Suprapubic skin (tissue), 4 donors: ENCODE data around the gene RAPGEF6. TPM values are rescaled to one million over a fixed set of nuclear protein-coding genes. Genes with fewer than 3 reads are reported as not detected.
"Not testable (repeated sequence)": the region's sequence is repeated elsewhere in the genome, so short reads cannot be mapped to it uniquely, and the experiment has no call there.

ENCODE experiments used
- DNase-seq, 2 donors: peaks; one replicate each; pipeline ENCODE4 v3.0.0-alpha.2; 2019; ENCODE audit warnings: low spot score in 2 of 2
- H3K27ac ChIP-seq: fragments of 200-600 bp; sonication (generic); one replicate; pipeline ENCODE4 v1.5.1; 2019
- H3K27me3 ChIP-seq: fragments of 200-600 bp; sonication (generic); one replicate; pipeline ENCODE4 v1.5.1; 2019
- H3K36me3 ChIP-seq: fragments of 200-600 bp; sonication (generic); one replicate; pipeline ENCODE4 v1.5.1; 2019
- H3K4me1 ChIP-seq: fragments of 200-600 bp; sonication (generic); one replicate; pipeline ENCODE4 v1.5.1; 2019
- H3K4me3 ChIP-seq: fragments of 200-600 bp; sonication (generic); one replicate; pipeline ENCODE4 v1.5.1; 2019; ENCODE audit warnings: mild to moderate bottlenecking
- H3K9me3 ChIP-seq: fragments of 200-600 bp; sonication (generic); one replicate; pipeline ENCODE4 v1.5.1; 2019
- EP300 ChIP-seq: sonication (generic); formaldehyde crosslinking; IDR thresholded peaks from one replicate; pipeline ENCODE4 v1.6.1; 2017; ENCODE audit warnings: antibody characterized with exemption
- POLR2A ChIP-seq, 2 donors: fragments of 450-650 bp; IDR thresholded peaks; one replicate each; pipeline ENCODE4 v1.6.1; 2017; ENCODE audit warnings: antibody characterized with exemption in 2 of 2, mild to moderate bottlenecking in 2 of 2, moderate library complexity in 2 of 2
- POLR2AphosphoS5 ChIP-seq, 3 donors: sonication (generic); formaldehyde crosslinking; IDR thresholded peaks; one replicate each; pipeline ENCODE4 v1.6.1; 2017; ENCODE audit warnings: antibody characterized with exemption in 3 of 3
- WGBS: methylation state at CpG from one replicate; pipeline ENCODE4 v1.1.5; 2018; 5-methylcytosine and 5-hydroxymethylcytosine counted together
- total RNA-seq, 4 donors: library from RNA; depleted of rRNA; stranded (reverse); fragments of >200 nt; gene quantifications; one replicate each; pipeline ENCODE4 v1.1.0, GENCODE V29; 2016
- TF ChIP-seq, protein P1 (sequence below), 2 donors: fragments of 200-600 bp in 1 of 2; fragments of 450-650 bp in 1 of 2; sonication (generic) in 1 of 2; IDR thresholded peaks; one replicate each; pipeline ENCODE4 v1.5.1; 2016 to 2019; ENCODE audit warnings: antibody characterized with exemption in 2 of 2, mild to moderate bottlenecking in 1 of 2, moderate library complexity in 1 of 2

RAPGEF6 gene
- total RNA-seq, 4 donors from 2014 or later = 17.8 to 38.3 (median 20.6) TPM

DNA sequence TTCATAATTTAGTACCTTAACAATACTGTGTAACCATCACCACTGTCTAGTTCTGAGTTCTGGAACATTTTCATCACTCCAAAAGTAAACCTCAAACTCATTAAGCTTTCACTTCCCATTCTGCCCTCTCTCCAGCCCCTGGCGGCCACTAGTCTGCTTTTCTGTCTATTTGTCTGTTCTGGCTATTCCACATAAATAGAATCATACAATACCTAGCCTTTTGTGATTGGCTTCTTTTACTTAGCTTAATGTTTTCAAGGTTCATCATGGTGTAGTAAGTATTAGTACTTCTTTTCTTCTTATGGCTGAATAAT is 138.7 kb downstream of the RAPGEF6 start:
- Histone ChIP-seq H3K4me1 (no peaks in the 10 kb centered on the region), H3K27me3 (no peaks in the 10 kb centered on the region), H3K36me3 (peaks cover 62% of the 10 kb centered on the region), H3K27ac (no peak overlapping the region), H3K4me3 (no peak overlapping the region), H3K9me3 (no peaks in the 10 kb centered on the region)
- DNase-seq = no peak
- TF ChIP-seq, protein P1, sequence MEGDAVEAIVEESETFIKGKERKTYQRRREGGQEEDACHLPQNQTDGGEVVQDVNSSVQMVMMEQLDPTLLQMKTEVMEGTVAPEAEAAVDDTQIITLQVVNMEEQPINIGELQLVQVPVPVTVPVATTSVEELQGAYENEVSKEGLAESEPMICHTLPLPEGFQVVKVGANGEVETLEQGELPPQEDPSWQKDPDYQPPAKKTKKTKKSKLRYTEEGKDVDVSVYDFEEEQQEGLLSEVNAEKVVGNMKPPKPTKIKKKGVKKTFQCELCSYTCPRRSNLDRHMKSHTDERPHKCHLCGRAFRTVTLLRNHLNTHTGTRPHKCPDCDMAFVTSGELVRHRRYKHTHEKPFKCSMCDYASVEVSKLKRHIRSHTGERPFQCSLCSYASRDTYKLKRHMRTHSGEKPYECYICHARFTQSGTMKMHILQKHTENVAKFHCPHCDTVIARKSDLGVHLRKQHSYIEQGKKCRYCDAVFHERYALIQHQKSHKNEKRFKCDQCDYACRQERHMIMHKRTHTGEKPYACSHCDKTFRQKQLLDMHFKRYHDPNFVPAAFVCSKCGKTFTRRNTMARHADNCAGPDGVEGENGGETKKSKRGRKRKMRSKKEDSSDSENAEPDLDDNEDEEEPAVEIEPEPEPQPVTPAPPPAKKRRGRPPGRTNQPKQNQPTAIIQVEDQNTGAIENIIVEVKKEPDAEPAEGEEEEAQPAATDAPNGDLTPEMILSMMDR (IDR thresholded peaks at IDR 0.05) = peak in 1 of 2 donors; percentile 7
- TF ChIP-seq POLR2AphosphoS5 (IDR thresholded peaks at IDR 0.05) = no peak
- 83% methylated on average over 1 of the region's 1 CpG for WGBS

DNA sequence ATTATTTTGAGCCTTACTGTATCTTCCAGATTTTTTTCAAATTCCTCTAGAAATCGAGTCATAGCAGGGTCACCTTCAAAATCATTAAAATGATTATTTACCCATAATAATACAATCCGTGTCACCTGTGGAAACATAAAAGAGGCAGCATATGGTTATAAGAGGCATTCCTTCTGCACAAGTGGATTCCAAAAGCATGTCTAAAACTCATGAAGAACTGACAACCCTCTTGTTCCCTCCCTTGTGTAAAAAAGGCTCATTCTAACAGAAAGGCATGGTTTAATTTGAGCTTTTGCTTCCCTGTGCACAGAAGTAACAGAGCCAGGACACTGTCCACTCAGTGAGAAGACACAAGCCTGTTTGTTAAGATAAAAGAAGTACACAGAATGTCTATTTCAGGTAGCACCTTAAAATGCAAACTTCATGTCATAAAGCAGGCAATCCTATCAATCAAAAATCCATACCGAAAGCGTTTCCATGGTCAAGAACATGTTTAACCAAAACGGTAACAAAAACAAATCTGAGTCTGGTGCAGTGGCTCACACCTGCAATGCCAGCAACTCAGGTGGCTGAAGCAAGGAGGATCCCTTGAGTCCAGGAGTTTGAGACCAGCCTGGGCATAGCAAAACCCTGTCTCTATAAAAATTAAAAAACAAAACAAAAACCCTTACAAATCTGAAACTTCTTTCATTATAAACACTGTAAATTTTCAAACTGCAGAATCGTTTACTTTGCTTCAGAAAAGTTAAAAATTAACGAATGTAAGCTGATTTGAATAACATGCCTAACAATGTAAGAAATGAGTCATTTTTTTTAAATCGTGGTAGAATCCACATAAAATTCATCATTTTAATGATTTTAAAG is 139.3 kb downstream of the RAPGEF6 start:
- no peaks in the 10 kb centered on the region for H3K9me3 ChIP-seq
- TF ChIP-seq POLR2A (IDR thresholded peaks at IDR 0.05) (no peak), EP300 (no peak), POLR2AphosphoS5 (IDR thresholded peaks at IDR 0.05) (no peak)
- TF ChIP-seq, protein P1 (IDR thresholded peaks at IDR 0.05) = no peak
- H3K4me3 ChIP-seq = no peak overlapping the region
- no peak for DNase-seq
- peaks cover 64% of the 10 kb centered on the region for H3K36me3 ChIP-seq
- no peaks in the 10 kb centered on the region for H3K4me1 ChIP-seq
- H3K27me3 ChIP-seq = no peaks in the 10 kb centered on the region
- H3K27ac ChIP-seq = no peak overlapping the region
- WGBS = 89% methylated on average over 8 of the region's 8 CpGs

DNA sequence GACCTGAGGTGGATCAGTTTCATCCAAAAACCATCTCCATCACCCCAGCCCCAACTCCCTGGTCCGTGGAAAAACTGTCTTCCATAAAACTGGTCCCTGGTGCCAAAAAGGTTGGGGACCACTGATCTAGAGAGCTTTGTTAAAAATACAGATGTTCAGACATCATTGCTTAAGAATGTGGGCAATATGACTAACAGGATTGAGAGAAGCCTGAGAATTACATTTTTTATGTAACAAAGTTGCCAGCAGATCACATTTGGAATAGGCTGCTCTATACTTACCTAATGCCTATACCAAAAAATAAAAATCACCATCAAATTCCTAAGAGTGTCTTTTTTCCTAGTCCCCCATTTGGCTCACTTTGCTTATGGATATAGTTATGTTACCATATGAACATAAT is 143.3 kb downstream of the RAPGEF6 start:
- H3K4me1 ChIP-seq = no peaks in the 10 kb centered on the region
- H3K9me3 ChIP-seq = no peaks in the 10 kb centered on the region
- DNase-seq = no peak
- no peak overlapping the region for H3K4me3 ChIP-seq
- TF ChIP-seq POLR2AphosphoS5 (IDR thresholded peaks at IDR 0.05) (no peak), EP300 (no peak), POLR2A (IDR thresholded peaks at IDR 0.05) (no peak)
- TF ChIP-seq, protein P1 (IDR thresholded peaks at IDR 0.05) = no peak
- H3K27me3 ChIP-seq = no peaks in the 10 kb centered on the region
- WGBS = 83% methylated on average over 1 of the region's 1 CpG
- H3K27ac ChIP-seq = no peak overlapping the region
- H3K36me3 ChIP-seq = peaks cover 57% of the 10 kb centered on the region

DNA sequence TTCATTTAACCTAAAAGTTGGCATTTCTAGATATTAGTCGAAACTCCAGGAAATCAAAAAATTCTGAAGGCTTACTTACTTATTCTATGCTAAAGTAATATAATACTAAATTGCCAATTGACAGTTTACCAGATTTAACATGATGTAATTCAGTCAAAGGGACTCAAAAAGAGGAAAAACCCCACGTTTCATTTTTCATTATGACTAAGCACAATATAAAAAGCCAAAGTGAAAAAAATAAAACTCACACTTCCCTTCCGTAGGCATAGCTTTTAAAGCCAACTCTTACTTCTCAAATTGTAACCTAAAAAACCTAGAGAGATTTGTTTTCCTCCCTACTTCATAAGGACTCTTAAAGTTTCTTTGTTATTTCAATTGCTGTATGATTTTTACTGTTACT is 146.6 kb downstream of the RAPGEF6 start:
- H3K9me3 ChIP-seq = no peaks in the 10 kb centered on the region
- no peaks in the 10 kb centered on the region for H3K27me3 ChIP-seq
- H3K4me3 ChIP-seq = no peak overlapping the region
- WGBS = 67% methylated on average over 3 of the region's 3 CpGs
- TF ChIP-seq POLR2A (IDR thresholded peaks at IDR 0.05) (no peak), EP300 (no peak), POLR2AphosphoS5 (IDR thresholded peaks at IDR 0.05) (no peak)
- TF ChIP-seq, protein P1 (IDR thresholded peaks at IDR 0.05) = no peak
- H3K36me3 ChIP-seq = peaks cover 35% of the 10 kb centered on the region
- no peak overlapping the region for H3K27ac ChIP-seq
- no peak for DNase-seq
- no peaks in the 10 kb centered on the region for H3K4me1 ChIP-seq

DNA sequence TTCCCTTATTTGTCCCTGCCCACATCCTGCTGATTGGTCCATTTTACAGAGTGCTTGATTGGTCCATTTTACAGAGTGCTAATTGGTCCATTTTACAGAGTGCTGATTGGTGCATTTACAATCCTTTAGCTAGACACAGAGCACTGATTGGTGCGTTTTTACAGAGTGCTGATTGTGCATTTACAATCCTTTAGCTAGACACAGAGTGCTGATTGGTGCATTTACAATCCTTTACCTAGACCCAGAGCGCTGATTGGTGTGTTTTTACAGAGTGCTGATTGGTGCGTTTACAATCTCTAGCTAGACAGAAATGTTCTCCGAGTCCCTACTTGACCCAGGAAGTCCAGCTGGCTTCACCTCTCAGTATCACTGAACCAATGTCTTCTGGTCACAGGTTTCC is 147.7 kb downstream of the RAPGEF6 start:
- not testable (repeated sequence) for H3K4me1 ChIP-seq
- H3K36me3 ChIP-seq = peaks cover 35% of the 10 kb centered on the region

DNA sequence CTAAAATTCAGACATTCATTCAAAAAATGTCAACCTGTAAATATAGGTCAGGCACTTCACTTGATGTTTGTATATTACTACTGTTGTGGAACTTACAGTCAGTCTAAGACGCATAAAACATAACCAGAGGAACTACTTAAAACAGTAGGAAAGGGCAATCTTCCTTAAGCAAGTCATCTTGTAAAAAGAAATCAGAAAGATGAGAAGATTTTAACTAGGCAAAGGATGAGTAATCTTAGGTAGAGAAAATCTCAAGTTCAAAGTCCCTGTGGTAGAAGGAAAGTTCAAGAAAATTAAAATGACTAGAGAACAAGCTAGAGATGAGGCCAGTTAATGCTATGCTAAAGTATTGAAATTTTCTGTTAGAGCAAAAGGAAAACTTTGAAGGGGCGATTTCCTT is 152.4 kb downstream of the RAPGEF6 start:
- Histone ChIP-seq H3K9me3 (no peaks in the 10 kb centered on the region), H3K27me3 (no peaks in the 10 kb centered on the region), H3K36me3 (peaks cover 18% of the 10 kb centered on the region), H3K4me3 (no peak overlapping the region), H3K4me1 (no peaks in the 10 kb centered on the region), H3K27ac (no peak overlapping the region)
- 93% methylated on average over 2 of the region's 2 CpGs for WGBS
- DNase-seq = no peak
- TF ChIP-seq POLR2A (IDR thresholded peaks at IDR 0.05) (no peak), EP300 (no peak), POLR2AphosphoS5 (IDR thresholded peaks at IDR 0.05) (no peak)
- TF ChIP-seq, protein P1 (IDR thresholded peaks at IDR 0.05) = no peak

More for the DNA sequence above, 147.7 kb downstream of the RAPGEF6 start:
- not testable (repeated sequence) for H3K27me3 ChIP-seq, H3K4me3 ChIP-seq, DNase-seq, H3K27ac ChIP-seq, H3K9me3 ChIP-seq
- 100% methylated on average over 4 of the region's 4 CpGs for WGBS
